ENCODE results near the gene SSH3. TPM values are rescaled to one million over a fixed set of nuclear protein-coding genes. Genes with fewer than 3 reads are reported as not detected.

The SSH3 gene
- total RNA-seq, 2 donors from 2014 or later, result 70.9 to 101 TPM

DNA sequence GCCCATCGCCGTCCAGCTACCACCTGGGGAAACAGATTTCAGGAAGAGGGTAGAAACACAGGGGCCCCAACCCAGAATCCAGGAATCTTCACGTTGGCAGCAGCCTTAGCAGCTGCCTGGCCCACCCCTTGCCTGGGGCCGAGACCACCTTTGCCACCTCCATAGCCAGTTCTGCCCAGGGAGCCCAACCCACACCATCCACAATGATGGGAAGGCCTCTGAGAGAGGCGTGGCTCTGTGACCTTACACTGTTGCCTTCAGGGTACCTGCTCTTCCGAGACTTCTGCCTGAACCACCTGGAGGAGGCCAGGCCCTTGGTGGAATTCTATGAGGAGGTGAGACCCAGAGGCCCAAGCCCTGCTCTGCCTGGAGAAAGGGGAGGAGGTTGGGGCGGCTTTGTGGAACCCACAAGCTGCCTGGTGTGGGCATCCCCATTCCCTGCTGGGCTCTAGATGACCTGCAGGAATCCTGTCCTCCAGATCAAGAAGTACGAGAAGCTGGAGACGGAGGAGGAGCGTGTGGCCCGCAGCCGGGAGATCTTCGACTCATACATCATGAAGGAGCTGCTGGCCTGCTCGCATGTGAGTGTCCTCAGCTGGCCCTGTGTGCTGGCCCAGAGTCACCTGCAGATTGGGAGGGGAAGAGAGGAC is 24.3 kb upstream of the SSH3 start:
- Histone ChIP-seq H3K27me3 (replicated peaks; ENCODE audit: insufficient read depth) (no peaks in the 10 kb centered on the region), H3K4me3 (no peak overlapping the region), H3K4me1 (replicated peaks) (peaks cover 33% of the 10 kb centered on the region), H3K9me3 (no peaks in the 10 kb centered on the region), H3K27ac (peak overlapping the region; percentile 82 to 83), H3K36me3 (peaks cover 14 to 44% of the 10 kb centered on the region in 2 donors)
- TF ChIP-seq POLR2A (IDR thresholded peaks at IDR 0.05) (no peak), POLR2AphosphoS5 (IDR thresholded peaks at IDR 0.05) (no peak)
- TF ChIP-seq, protein P1, sequence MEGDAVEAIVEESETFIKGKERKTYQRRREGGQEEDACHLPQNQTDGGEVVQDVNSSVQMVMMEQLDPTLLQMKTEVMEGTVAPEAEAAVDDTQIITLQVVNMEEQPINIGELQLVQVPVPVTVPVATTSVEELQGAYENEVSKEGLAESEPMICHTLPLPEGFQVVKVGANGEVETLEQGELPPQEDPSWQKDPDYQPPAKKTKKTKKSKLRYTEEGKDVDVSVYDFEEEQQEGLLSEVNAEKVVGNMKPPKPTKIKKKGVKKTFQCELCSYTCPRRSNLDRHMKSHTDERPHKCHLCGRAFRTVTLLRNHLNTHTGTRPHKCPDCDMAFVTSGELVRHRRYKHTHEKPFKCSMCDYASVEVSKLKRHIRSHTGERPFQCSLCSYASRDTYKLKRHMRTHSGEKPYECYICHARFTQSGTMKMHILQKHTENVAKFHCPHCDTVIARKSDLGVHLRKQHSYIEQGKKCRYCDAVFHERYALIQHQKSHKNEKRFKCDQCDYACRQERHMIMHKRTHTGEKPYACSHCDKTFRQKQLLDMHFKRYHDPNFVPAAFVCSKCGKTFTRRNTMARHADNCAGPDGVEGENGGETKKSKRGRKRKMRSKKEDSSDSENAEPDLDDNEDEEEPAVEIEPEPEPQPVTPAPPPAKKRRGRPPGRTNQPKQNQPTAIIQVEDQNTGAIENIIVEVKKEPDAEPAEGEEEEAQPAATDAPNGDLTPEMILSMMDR (IDR thresholded peaks at IDR 0.05), result no peak
- 87% methylated on average over 12 of the region's 14 CpGs for WGBS
- intact Hi-C loops (cut with DNase I), result no loop called here
- no peak for DNase-seq (ENCODE audit: low spot score)

DNA sequence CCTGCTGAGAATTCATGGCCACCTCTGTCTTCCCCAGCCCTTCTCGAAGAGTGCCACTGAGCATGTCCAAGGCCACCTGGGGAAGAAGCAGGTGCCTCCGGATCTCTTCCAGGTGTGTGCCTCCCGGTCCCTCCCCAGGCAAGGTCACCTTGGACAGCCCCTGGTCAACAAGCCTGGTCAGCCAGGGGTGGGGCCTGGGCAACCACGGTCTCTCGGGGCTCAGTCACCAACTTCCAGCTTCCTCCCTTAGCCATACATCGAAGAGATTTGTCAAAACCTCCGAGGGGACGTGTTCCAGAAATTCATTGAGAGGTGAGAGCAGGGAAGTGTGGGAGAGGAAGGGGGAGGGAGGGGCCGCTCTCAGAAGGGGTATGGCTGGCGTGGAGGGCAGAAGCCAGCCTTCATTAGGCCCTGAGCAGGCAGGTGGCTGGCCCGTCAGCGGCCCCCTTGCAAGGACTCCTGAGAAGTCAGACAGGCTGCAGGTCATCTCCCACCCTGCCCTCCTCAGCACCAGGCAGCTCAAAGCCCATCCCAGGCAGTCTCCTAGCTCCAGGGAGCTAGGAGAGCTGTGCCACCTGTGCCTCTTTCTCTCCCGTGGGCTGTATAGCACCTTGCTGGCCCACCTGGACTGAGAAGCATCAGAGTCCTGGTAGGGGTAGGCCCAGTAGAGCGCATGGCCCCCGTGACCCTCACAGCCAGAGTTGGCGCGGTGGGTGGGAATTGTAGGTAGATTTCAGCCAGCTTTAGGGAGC is 23.6 kb upstream of the SSH3 start:
- Histone ChIP-seq H3K4me1 (replicated peaks) (peaks cover 28% of the 10 kb centered on the region), H3K27ac (peak overlapping the region in 1 of 2 donors; percentile 13)
- WGBS, result 84% methylated on average over 17 of the region's 17 CpGs

DNA sequence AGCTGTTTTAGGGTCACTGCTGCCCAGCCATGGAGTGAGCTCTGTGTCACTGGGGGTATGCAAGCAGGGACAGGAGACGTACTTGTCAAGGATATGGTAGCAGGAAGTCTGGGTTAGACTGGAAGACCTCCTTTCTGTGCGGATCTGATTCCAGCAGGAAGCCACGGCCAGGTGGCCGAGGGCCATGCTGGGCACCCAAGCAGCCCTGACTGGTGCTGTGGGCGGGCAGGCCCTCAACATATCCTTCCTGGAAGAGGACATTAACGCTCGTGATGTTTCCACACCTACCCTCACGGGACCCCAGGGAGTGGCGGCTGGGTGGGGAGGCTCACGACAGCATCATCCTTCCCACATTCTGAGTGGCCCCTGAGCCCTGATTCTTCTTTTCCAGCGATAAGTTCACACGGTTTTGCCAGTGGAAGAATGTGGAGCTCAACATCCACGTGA is 23.0 kb upstream of the SSH3 start:
- Histone ChIP-seq H3K9me3 (no peaks in the 10 kb centered on the region), H3K36me3 (peaks cover 27 to 57% of the 10 kb centered on the region in 2 donors), H3K4me1 (replicated peaks) (peaks cover 22% of the 10 kb centered on the region), H3K27me3 (replicated peaks; ENCODE audit: insufficient read depth) (no peaks in the 10 kb centered on the region), H3K27ac (no peak overlapping the region), H3K4me3 (no peak overlapping the region)
- TF ChIP-seq, protein P1 (IDR thresholded peaks at IDR 0.05), result no peak
- TF ChIP-seq POLR2A (IDR thresholded peaks at IDR 0.05), result no peak
- TF ChIP-seq POLR2AphosphoS5 (IDR thresholded peaks at IDR 0.05), result no peak
- intact Hi-C loops (cut with DNase I), result no loop called here
- WGBS, result 80% methylated on average over 13 of the region's 13 CpGs
- no peak for DNase-seq (ENCODE audit: low spot score)

More for the DNA sequence above, 23.6 kb upstream of the SSH3 start:
- Histone ChIP-seq H3K27me3 (replicated peaks; ENCODE audit: insufficient read depth) (no peaks in the 10 kb centered on the region), H3K4me3 (no peak overlapping the region), H3K9me3 (no peaks in the 10 kb centered on the region), H3K36me3 (peaks cover 21 to 51% of the 10 kb centered on the region in 2 donors)
- intact Hi-C loops (cut with DNase I), result no loop called here
- no peak for DNase-seq (ENCODE audit: low spot score)
- TF ChIP-seq POLR2A (IDR thresholded peaks at IDR 0.05) (no peak), POLR2AphosphoS5 (IDR thresholded peaks at IDR 0.05) (no peak)
- TF ChIP-seq, protein P1 (IDR thresholded peaks at IDR 0.05), result no peak

DNA sequence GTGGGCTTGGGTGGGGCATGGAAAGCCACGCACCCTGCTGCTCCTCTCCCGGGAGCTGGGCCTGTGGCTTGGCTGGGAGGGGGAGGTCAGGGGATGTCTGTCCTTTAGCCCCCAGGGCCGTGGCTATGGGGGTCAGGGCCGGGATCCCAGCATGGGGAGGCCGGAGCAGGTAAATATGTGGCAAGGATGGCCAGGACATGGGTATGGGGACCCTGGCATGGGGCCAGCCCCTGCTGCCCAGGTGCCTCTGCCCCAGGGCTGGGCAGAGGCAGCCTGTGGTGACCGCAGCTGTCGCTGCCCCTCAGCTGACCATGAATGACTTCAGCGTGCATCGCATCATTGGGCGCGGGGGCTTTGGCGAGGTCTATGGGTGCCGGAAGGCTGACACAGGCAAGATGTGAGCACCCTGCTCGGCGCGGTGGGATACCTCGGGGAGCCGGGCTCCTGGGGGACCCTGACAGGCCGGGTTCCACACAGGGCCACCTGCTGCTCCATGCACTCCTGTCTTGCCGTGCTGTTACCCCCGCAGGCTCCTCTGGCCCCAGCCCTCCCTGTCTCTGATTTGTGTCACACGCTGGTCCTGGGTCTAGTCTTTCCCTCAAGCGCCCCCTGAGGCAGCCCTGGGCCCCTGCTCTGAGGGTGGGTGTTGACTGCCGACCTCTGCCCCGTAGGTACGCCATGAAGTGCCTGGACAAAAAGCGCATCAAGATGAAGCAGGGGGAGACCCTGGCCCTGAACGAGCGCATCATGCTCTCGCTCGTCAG is 22.4 kb upstream of the SSH3 start:
- H3K27ac ChIP-seq, result no peak overlapping the region
- 91% methylated on average over 31 of the region's 31 CpGs for WGBS
- H3K36me3 ChIP-seq, result peaks cover 29 to 63% of the 10 kb centered on the region in 2 donors
- DNase-seq (ENCODE audit: low spot score), result no peak
- intact Hi-C loops (cut with DNase I), result no loop called here
- no peaks in the 10 kb centered on the region for H3K27me3 ChIP-seq (replicated peaks; ENCODE audit: insufficient read depth)
- no peak overlapping the region for H3K4me3 ChIP-seq
- H3K4me1 ChIP-seq (replicated peaks), result peaks cover 16% of the 10 kb centered on the region
- H3K9me3 ChIP-seq, result no peaks in the 10 kb centered on the region
- TF ChIP-seq, protein P1 (IDR thresholded peaks at IDR 0.05), result no peak
- TF ChIP-seq POLR2AphosphoS5 (IDR thresholded peaks at IDR 0.05) (no peak), POLR2A (IDR thresholded peaks at IDR 0.05) (no peak)

All from prostate gland (tissue), 2 donors.